PC-3 (cell line): ENCODE measurements around the gene ZEB1. TPM values are rescaled to one million over a fixed set of nuclear protein-coding genes. Genes with fewer than 3 reads are reported as not detected.

ENCODE experiments used
- ATAC-seq: fragments of 200-7000 bp; cut with Tn5 transposase; 2 replicates; pipeline ENCODE4 v1.9.1; 2020; ENCODE audit warnings: mild to moderate bottlenecking, moderate library complexity
- BruUV-seq: library from RNA; stranded (reverse); fragments of 400-500 nt; replicated peaks from 2 replicates; lab custom pipeline; 2021; lab: Mats Ljungman, UMichigan
- CTCF ChIA-PET: fragments of 300-600 bp; sonication (Branson Sonifier 250); formaldehyde crosslinking; loops from one replicate; lab custom pipeline; 2022; ENCODE audit warnings: antibody characterized with exemption; lab: Charles Lee
- POLR2A ChIA-PET: fragments of 300-600 bp; sonication (Branson Sonifier 250); formaldehyde crosslinking; loops from one replicate; lab custom pipeline; 2022; ENCODE audit warnings: antibody characterized with exemption; ENCODE audit not compliant: unreplicated experiment; lab: Charles Lee
- DNase-seq: peaks from one replicate; pipeline ENCODE4 v3.0.0-alpha.2; 2015
- H2AFZ ChIP-seq: fragments of 300-600 bp; sonication (generic); 2 replicates; pipeline ENCODE4 v1.6.0; 2016; ENCODE audit warnings: antibody characterized with exemption, low read length
- H3F3A ChIP-seq: fragments of 300-600 bp; sonication (generic); one replicate; pipeline ENCODE4 v1.6.0; 2017; ENCODE audit warnings: antibody characterized with exemption, low read length, control low read depth, mild to moderate bottlenecking; ENCODE audit not compliant: unreplicated experiment
- H3K27ac ChIP-seq: fragments of 300-600 bp; sonication (generic); 2 replicates; pipeline ENCODE4 v1.5.1; 2016; ENCODE audit warnings: mild to moderate bottlenecking, low read length
- H3K27me3 ChIP-seq: fragments of 300-600 bp; sonication (generic); 2 replicates; pipeline ENCODE4 v1.6.1; 2016; ENCODE audit warnings: low read length, mixed read lengths
- H3K36me3 ChIP-seq: fragments of 300-600 bp; sonication (generic); 2 replicates; pipeline ENCODE4 v1.6.1; 2016; ENCODE audit warnings: low read depth, mixed run types, low read length, mixed read lengths
- H3K4me1 ChIP-seq: fragments of 300-600 bp; sonication (generic); 2 replicates; pipeline ENCODE4 v1.5.1; 2016; ENCODE audit warnings: low read length; ENCODE audit not compliant: insufficient read depth
- H3K4me2 ChIP-seq: fragments of 300-600 bp; sonication (generic); 2 replicates; pipeline ENCODE4 v1.6.0; 2016; ENCODE audit warnings: low read length
- H3K4me3 ChIP-seq: fragments of 300-600 bp; sonication (generic); 2 replicates; pipeline ENCODE4 v1.5.1; 2016; ENCODE audit warnings: mild to moderate bottlenecking, low read length, mixed read lengths
- H3K79me2 ChIP-seq: fragments of 300-600 bp; sonication (generic); 2 replicates; pipeline ENCODE4 v1.6.1; 2017; ENCODE audit warnings: low read length, mixed read lengths
- H3K9ac ChIP-seq: fragments of 300-600 bp; sonication (generic); 2 replicates; pipeline ENCODE4 v1.6.0; 2016; ENCODE audit warnings: mild to moderate bottlenecking, low read length
- H3K9me2 ChIP-seq: fragments of 300-600 bp; sonication (generic); replicated peaks from 2 replicates; pipeline ENCODE4 v1.6.1; 2016; ENCODE audit warnings: mixed run types, low read length, mixed read lengths
- H3K9me3 ChIP-seq: fragments of 300-600 bp; sonication (generic); 2 replicates; pipeline ENCODE4 v1.6.1; 2016; ENCODE audit warnings: low read length, mixed read lengths
- H4K20me1 ChIP-seq: fragments of 300-600 bp; sonication (generic); 2 replicates; pipeline ENCODE4 v1.6.1; 2016; ENCODE audit warnings: low read length, mixed read lengths
- CTCF ChIP-seq: fragments of 300-600 bp; sonication (generic); conservative IDR thresholded peaks from 2 replicates; pipeline ENCODE4 v1.5.1; 2017; ENCODE audit warnings: antibody characterized with exemption, low read depth, mild to moderate bottlenecking, low read length
- EZH2 ChIP-seq: fragments of 300-600 bp; sonication (generic); IDR thresholded peaks from one replicate; pipeline ENCODE4 v1.6.1; 2017; ENCODE audit warnings: antibody characterized with exemption, mild to moderate bottlenecking, low read length; ENCODE audit not compliant: unreplicated experiment
- EZH2phosphoT487 ChIP-seq: fragments of 300-600 bp; sonication (generic); IDR thresholded peaks from 2 replicates; pipeline ENCODE4 v1.6.1; 2018; ENCODE audit warnings: mild to moderate bottlenecking, antibody characterized with exemption, low read length, borderline replicate concordance
- intact Hi-C: fragments of 100-400 bp; cut with micrococcal nuclease; formaldehyde crosslinking; loops from 2 replicates; pipeline ENCODE4 v1.9.0; 2023
- total RNA-seq: library from RNA; depleted of rRNA; stranded (reverse); fragments of >200 nt; gene quantifications from 2 replicates; pipeline ENCODE4 v1.2.3, GENCODE V29; 2014

Gene ZEB1
- total RNA-seq, 1 experiment from 2014 or later = 3.9 TPM

GRCh38 chr10:31578181-31578852 lies 259.3 kb downstream of the ZEB1 start:
- CTCF ChIA-PET = no interaction called here
- no TSS peak for BruUV-seq
- DNase-seq (no peak), ATAC-seq (no peak)
- Histone ChIP-seq H3K4me3 (no peak overlapping the region), H3K4me2 (no peak overlapping the region), H3K27me3 (no peaks in the 10 kb centered on the region), H3K9me2 (no peaks in the 10 kb centered on the region), H3F3A (no peaks in the 10 kb centered on the region), H3K9me3 (no peaks in the 10 kb centered on the region), H3K4me1 (peaks cover 18% of the 10 kb centered on the region), H3K9ac (no peak overlapping the region), H3K27ac (no peak overlapping the region), H3K36me3 (no peaks in the 10 kb centered on the region), H2AFZ (no peak overlapping the region), H3K79me2 (no peaks in the 10 kb centered on the region), H4K20me1 (no peaks in the 10 kb centered on the region)
- TF ChIP-seq CTCF = no peak
- TF ChIP-seq EZH2phosphoT487 = no peak
- TF ChIP-seq EZH2 = no peak
- POLR2A ChIA-PET = no interaction called here
- intact Hi-C loops = no loop called here

GRCh38 chr10:31578951-31579350 lies 259.9 kb downstream of the ZEB1 start:
- ChIA-PET POLR2A (no interaction called here), CTCF (no interaction called here)
- H2AFZ ChIP-seq = no peak overlapping the region
- H3K9me3 ChIP-seq = no peaks in the 10 kb centered on the region
- no peak overlapping the region for H3K4me2 ChIP-seq
- H3K27me3 ChIP-seq = no peaks in the 10 kb centered on the region
- no peaks in the 10 kb centered on the region for H3K79me2 ChIP-seq
- no peak overlapping the region for H3K4me3 ChIP-seq
- no TSS peak for BruUV-seq
- no peak for DNase-seq
- no peak overlapping the region for H3K9ac ChIP-seq
- no peaks in the 10 kb centered on the region for H3K36me3 ChIP-seq
- no peak for TF ChIP-seq EZH2
- TF ChIP-seq CTCF = no peak
- no peak for TF ChIP-seq EZH2phosphoT487
- ATAC-seq = no peak
- H3K4me1 ChIP-seq = peaks cover 21% of the 10 kb centered on the region
- intact Hi-C loops = no loop called here
- H3K27ac ChIP-seq = no peak overlapping the region
- no peaks in the 10 kb centered on the region for H3K9me2 ChIP-seq
- no peaks in the 10 kb centered on the region for H3F3A ChIP-seq
- no peaks in the 10 kb centered on the region for H4K20me1 ChIP-seq
